CD4-positive, CD25-positive, alpha-beta regulatory T cell (primary cell): ENCODE measurements around the gene MAP2K2. TPM values are rescaled to one million over a fixed set of nuclear protein-coding genes. Genes with fewer than 3 reads are reported as not detected.
A peak's percentile ranks its signal among the peaks of the same experiment; 100 is the strongest.
"Not testable (repeated sequence)": the region's sequence is repeated elsewhere in the genome, so short reads cannot be mapped to it uniquely, and the experiment has no call there.

Source experiments
- ATAC-seq, 2 donors: fragments of 150-1000 bp; cut with Tn5 transposase; one replicate each; pipeline ENCODE4 v1.10.0; 2021; ENCODE audit warnings: low read depth in 2 of 2, moderate number of reproducible peaks in 2 of 2, moderate library complexity in 1 of 2
- DNase-seq, 3 donors: peaks; one replicate each; pipeline versions ENCODE4 v3.0.0 to v3.0.0-alpha.2; 2012 to 2022; ENCODE audit warnings: mixed read lengths in 1 of 3
- H3K27ac ChIP-seq: one replicate; pipeline ENCODE4 v1.7.0; 2013; ENCODE audit warnings: mild to moderate bottlenecking, low read length; ENCODE audit not compliant: insufficient read depth, poor library complexity, severe bottlenecking
- H3K27me3 ChIP-seq: one replicate; pipeline ENCODE4 v1.7.0; 2013; ENCODE audit warnings: low read length; ENCODE audit not compliant: control insufficient read depth, insufficient read depth
- H3K36me3 ChIP-seq: one replicate; pipeline ENCODE4 v1.7.0; 2013; ENCODE audit warnings: mild to moderate bottlenecking, low read length, moderate library complexity; ENCODE audit not compliant: control insufficient read depth, insufficient read depth
- H3K4me1 ChIP-seq: 2 replicates; pipeline ENCODE4 v1.7.0; 2013; ENCODE audit warnings: mild to moderate bottlenecking, low read length; ENCODE audit not compliant: insufficient read depth, control insufficient read depth, poor library complexity, severe bottlenecking
- H3K4me3 ChIP-seq: one replicate; pipeline ENCODE4 v1.7.0; 2013; ENCODE audit warnings: low read depth, mild to moderate bottlenecking, low read length, moderate library complexity
- H3K9me3 ChIP-seq, 2 experiments: 1 replicate in 1 of 2; 2 replicates in 1 of 2; pipeline ENCODE4 v1.7.0; 2013; ENCODE audit warnings: low read length in 2 of 2, mild to moderate bottlenecking in 1 of 2, moderate library complexity in 1 of 2; ENCODE audit not compliant: control insufficient read depth in 2 of 2
- H3K27ac Mint-ChIP-seq, 3 donors: one replicate each; pipeline ENCODE4 v1.8.0; 2020 to 2022; ENCODE audit warnings: mild to moderate bottlenecking in 3 of 3, mixed read lengths in 3 of 3, moderate library complexity in 2 of 3
- H3K27me3 Mint-ChIP-seq: one replicate; pipeline ENCODE4 v1.8.0; 2022; ENCODE audit warnings: mild to moderate bottlenecking, mixed read lengths
- H3K36me3 Mint-ChIP-seq: one replicate; pipeline ENCODE4 v1.8.0; 2020; ENCODE audit warnings: mixed read lengths
- H3K4me1 Mint-ChIP-seq, 4 donors: one replicate each; pipeline ENCODE4 v1.8.0; 2020 to 2022; ENCODE audit warnings: mixed read lengths in 4 of 4, mild to moderate bottlenecking in 1 of 4
- H3K4me3 Mint-ChIP-seq, 4 donors: one replicate each; pipeline ENCODE4 v1.8.0; 2020 to 2022; ENCODE audit warnings: mild to moderate bottlenecking in 4 of 4, mixed read lengths in 4 of 4, moderate library complexity in 3 of 4
- H3K9me3 Mint-ChIP-seq, 7 donors: one replicate each; pipeline ENCODE4 v1.8.0; 2020 to 2022; ENCODE audit warnings: mixed read lengths in 7 of 7, mild to moderate bottlenecking in 3 of 7, moderate library complexity in 2 of 7
- polyA plus RNA-seq, 4 donors: library from polyadenylated mRNA; unstranded; fragments of 300-500 nt; fragmentation: Illumina TruSeq; gene quantifications; one replicate each; pipeline ENCODE4 v1.2.3, GENCODE V29; 2021
- total RNA-seq: library from RNA; stranded (reverse); gene quantifications from one replicate; pipeline ENCODE4 v1.2.3, GENCODE V29; 2022

The MAP2K2 gene
- total and polyA plus RNA-seq, 5 donors from 2014 or later, result 38.5 to 98.2 (median 67.6) TPM

- Histone ChIP-seq H3K4me1 (peaks cover 9% of the 10 kb centered on the region), H3K27me3 (no peaks in the 10 kb centered on the region), H3K36me3 (no peaks in the 10 kb centered on the region), H3K27ac (no peak overlapping the region), H3K4me3 (no peak overlapping the region), H3K9me3 (no peaks in the 10 kb centered on the region)
- peak overlapping the region in 2 of 4 donors; percentile 15 to 31 for H3K4me3 Mint-ChIP-seq
- H3K27me3 Mint-ChIP-seq, result peaks cover 12% of the 10 kb centered on the region
- ATAC-seq (peak; percentile 75 to 83), DNase-seq (peak; percentile 75 to 80 (median 76))
- H3K9me3 Mint-ChIP-seq, result peaks cover 0 to 1% (median 0%) of the 10 kb centered on the region in 7 donors
- peaks cover 0 to 14% (median 9%) of the 10 kb centered on the region in 4 donors for H3K4me1 Mint-ChIP-seq
- peak overlapping the region in 1 of 3 donors; percentile 62 for H3K27ac Mint-ChIP-seq
- no peaks in the 10 kb centered on the region for H3K36me3 Mint-ChIP-seq
These were observed 15.8 kb upstream of the MAP2K2 start for GRCh38 chr19:4139614-4140236.

GRCh38 chr19:4138445-4138844 lies 14.5 kb upstream of the MAP2K2 start:
- H3K27me3 Mint-ChIP-seq, result peaks cover 10% of the 10 kb centered on the region
- Histone ChIP-seq H3K4me1 (peaks cover 9% of the 10 kb centered on the region), H3K27me3 (no peaks in the 10 kb centered on the region), H3K27ac (no peak overlapping the region), H3K4me3 (no peak overlapping the region), H3K36me3 (no peaks in the 10 kb centered on the region), H3K9me3 (no peaks in the 10 kb centered on the region)
- no peaks in the 10 kb centered on the region for H3K36me3 Mint-ChIP-seq
- peaks cover 0 to 1% (median 0%) of the 10 kb centered on the region in 7 donors for H3K9me3 Mint-ChIP-seq
- H3K27ac Mint-ChIP-seq, result peak overlapping the region in 1 of 3 donors; percentile 26
- ATAC-seq (no peak), DNase-seq (no peak)
- H3K4me1 Mint-ChIP-seq, result peaks cover 0 to 14% (median 9%) of the 10 kb centered on the region in 4 donors
- no peak overlapping the region for H3K4me3 Mint-ChIP-seq

GRCh38 chr19:4136680-4137088 lies 12.8 kb upstream of the MAP2K2 start:
- H3K4me3 Mint-ChIP-seq, result no peak overlapping the region
- no peak for DNase-seq

DNA sequence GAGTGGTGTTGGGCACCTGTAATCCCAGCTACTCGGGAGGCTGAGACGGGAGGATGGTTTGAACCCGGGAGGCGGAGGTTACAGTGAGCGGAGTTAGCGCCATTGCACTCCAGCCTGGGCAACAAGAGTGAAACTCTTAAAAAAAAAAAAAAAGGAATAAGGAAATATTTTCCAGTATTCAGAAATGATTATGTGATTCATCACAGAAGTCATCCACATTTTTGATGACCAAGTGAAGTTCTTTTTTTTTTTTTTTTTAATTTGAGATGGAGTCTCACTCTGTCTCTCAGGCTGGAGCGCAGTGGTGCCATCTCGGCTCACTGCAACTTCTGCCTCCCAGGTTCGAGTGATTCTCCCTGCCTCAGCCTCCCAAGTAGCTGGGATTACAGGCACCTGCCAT lies 11.5 kb upstream of the MAP2K2 start:
- not testable (repeated sequence) for H3K27me3 Mint-ChIP-seq, H3K27me3 ChIP-seq, H3K9me3 Mint-ChIP-seq, DNase-seq, ATAC-seq, H3K4me3 Mint-ChIP-seq, H3K36me3 Mint-ChIP-seq, H3K36me3 ChIP-seq, H3K9me3 ChIP-seq, H3K4me3 ChIP-seq, H3K4me1 ChIP-seq, H3K27ac Mint-ChIP-seq, H3K27ac ChIP-seq
- H3K4me1 Mint-ChIP-seq, result peaks cover 0 to 11% (median 8%) of the 10 kb centered on the region in 4 donors

More at GRCh38 chr19:4136680-4137088, 12.8 kb upstream of the MAP2K2 start:
- peaks cover 0 to 14% (median 9%) of the 10 kb centered on the region in 4 donors for H3K4me1 Mint-ChIP-seq
- H3K36me3 Mint-ChIP-seq, result no peaks in the 10 kb centered on the region
- ATAC-seq, result no peak
- Histone ChIP-seq H3K36me3 (no peaks in the 10 kb centered on the region), H3K27ac (no peak overlapping the region), H3K4me1 (peaks cover 9% of the 10 kb centered on the region), H3K27me3 (no peaks in the 10 kb centered on the region), H3K4me3 (no peak overlapping the region), H3K9me3 (no peaks in the 10 kb centered on the region)
- H3K9me3 Mint-ChIP-seq, result peaks cover 0 to 1% (median 0%) of the 10 kb centered on the region in 7 donors
- no peak overlapping the region for H3K27ac Mint-ChIP-seq
- H3K27me3 Mint-ChIP-seq, result peaks cover 10% of the 10 kb centered on the region

DNA sequence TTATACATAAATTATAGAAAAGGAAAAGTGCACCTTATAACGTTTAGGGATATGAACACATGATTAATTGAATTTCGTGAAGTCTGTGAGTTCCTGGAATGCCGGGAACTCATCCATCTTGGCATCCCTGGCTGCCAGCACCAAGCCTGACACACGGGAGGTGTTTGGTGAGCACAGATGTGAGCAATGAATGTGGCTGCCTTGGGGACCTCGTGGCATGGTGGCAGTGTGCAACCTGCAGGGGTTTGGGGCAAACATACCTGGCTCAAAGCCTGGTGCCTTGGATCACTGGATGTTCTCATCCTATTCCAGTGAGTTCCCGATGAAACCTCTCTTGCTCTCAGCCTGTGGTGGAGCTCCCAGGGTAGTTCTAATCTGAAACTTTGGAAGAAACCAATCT lies 10.4 kb upstream of the MAP2K2 start:
- Mint-ChIP-seq H3K4me1 (peaks cover 0 to under 1% (median under 1%) of the 10 kb centered on the region in 4 donors), H3K36me3 (no peaks in the 10 kb centered on the region), H3K9me3 (no peaks in the 10 kb centered on the region), H3K27me3 (peaks cover under 1% of the 10 kb centered on the region), H3K27ac (no peak overlapping the region), H3K4me3 (no peak overlapping the region)
- DNase-seq (no peak), ATAC-seq (no peak)
- Histone ChIP-seq H3K4me3 (no peak overlapping the region), H3K27ac (no peak overlapping the region), H3K9me3 (no peaks in the 10 kb centered on the region), H3K27me3 (no peaks in the 10 kb centered on the region), H3K36me3 (no peaks in the 10 kb centered on the region), H3K4me1 (no peaks in the 10 kb centered on the region)

DNA sequence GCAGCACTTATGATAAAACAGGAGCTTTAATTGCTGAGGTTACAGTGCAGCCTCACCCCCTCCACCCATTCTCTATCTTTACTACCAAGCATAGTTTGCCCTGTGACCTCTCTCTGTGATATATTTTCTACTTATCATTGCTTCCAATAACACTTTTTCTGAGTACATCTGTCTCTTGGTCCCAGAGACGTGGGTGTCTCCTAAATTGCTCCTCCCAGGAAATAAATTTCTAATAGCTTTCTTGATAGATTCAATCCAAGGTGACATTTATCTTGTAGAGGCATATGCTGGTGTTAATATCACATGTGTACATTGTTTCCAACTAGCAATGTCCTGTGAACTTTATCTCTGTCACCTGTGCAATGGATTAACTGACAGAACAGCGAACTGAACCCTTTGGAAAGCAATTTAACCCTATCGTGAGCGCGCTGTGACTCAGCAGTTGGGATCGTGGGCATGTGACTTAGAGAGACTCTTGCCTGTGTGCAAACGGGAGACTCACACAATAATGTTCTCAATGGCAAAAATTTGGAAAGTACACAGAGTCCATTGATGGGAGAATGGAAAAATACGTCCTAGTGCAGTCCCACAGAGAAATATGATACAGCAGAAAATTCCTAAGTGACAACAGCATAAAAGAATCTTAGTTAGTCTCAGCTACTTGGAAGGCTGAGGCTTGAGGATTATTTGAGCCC lies 7.0 kb upstream of the MAP2K2 start:
- H3K4me1 Mint-ChIP-seq, result no peaks in the 10 kb centered on the region
- no peaks in the 10 kb centered on the region for H3K27me3 Mint-ChIP-seq
- no peaks in the 10 kb centered on the region for H3K9me3 Mint-ChIP-seq
- ATAC-seq (no peak), DNase-seq (no peak)
- H3K27me3 ChIP-seq, result no peaks in the 10 kb centered on the region
- no peak overlapping the region for H3K4me3 Mint-ChIP-seq
- no peak overlapping the region for H3K27ac ChIP-seq
- H3K4me3 ChIP-seq, result no peak overlapping the region
- no peaks in the 10 kb centered on the region for H3K4me1 ChIP-seq
- no peaks in the 10 kb centered on the region for H3K36me3 ChIP-seq
- H3K9me3 ChIP-seq, result no peaks in the 10 kb centered on the region
- no peaks in the 10 kb centered on the region for H3K36me3 Mint-ChIP-seq
- no peak overlapping the region for H3K27ac Mint-ChIP-seq

DNA sequence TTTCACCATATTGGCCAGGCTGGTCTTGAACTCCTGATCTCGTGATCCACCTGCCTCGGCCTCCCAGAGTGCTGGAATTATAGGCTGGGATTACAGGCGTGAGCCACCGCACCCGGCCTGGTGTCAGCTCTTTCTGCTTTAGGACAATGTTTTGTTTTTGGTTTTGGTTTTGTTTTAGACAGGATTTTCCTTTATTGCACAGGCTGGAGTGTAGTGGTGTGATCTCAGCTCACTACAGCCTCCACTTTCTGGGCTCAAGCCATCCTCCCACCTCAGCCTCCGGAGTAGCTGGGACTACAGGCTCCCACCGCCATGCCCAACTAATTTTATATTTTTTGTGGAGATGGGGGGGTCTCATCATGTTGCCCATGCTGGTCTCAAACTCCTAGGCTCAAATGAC lies 5.1 kb upstream of the MAP2K2 start:
- not testable (repeated sequence) for H3K9me3 ChIP-seq, H3K27me3 Mint-ChIP-seq, H3K27ac ChIP-seq, H3K36me3 Mint-ChIP-seq, H3K4me1 ChIP-seq, H3K4me3 Mint-ChIP-seq, H3K27me3 ChIP-seq, H3K4me3 ChIP-seq, H3K9me3 Mint-ChIP-seq, ATAC-seq, H3K36me3 ChIP-seq, H3K4me1 Mint-ChIP-seq, DNase-seq, H3K27ac Mint-ChIP-seq

DNA sequence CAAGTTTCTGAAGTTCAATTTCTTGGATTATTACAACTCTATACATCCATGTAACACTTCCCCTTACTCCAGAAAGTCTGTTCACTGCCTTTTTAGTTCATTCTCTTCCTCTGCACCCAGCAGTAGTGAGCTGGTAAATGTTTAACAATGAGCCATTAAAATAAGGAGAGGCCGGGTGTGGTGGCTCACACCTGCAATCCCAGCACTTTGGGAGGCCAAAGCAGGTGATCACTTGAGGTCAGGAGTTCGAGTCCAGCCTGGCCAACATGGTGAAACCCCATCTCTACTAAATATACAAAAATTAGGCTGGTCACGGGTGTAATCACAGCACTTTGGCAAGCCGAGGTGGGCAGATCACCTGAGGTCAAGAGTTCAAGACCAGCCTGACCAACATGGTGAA lies 3.4 kb upstream of the MAP2K2 start:
- not testable (repeated sequence) for H3K27me3 Mint-ChIP-seq, H3K27ac ChIP-seq, H3K9me3 ChIP-seq, DNase-seq, H3K36me3 ChIP-seq, H3K36me3 Mint-ChIP-seq, H3K4me3 ChIP-seq, H3K27ac Mint-ChIP-seq, ATAC-seq, H3K27me3 ChIP-seq, H3K9me3 Mint-ChIP-seq
- peak overlapping the region in 1 of 4 donors; percentile 70 for H3K4me3 Mint-ChIP-seq
- H3K4me1 Mint-ChIP-seq, result peaks cover 0 to 16% (median 11%) of the 10 kb centered on the region in 4 donors
- peaks cover 18% of the 10 kb centered on the region for H3K4me1 ChIP-seq
